T-helper 2 cell treated with Interferon-gamma antibody and Interleukin-4, amounts not matched to agents 5 μg/mL and 100 μg/mL, for 36 hours (primary cell): ENCODE results near the gene CFAP97.

ENCODE experiments used
- DNase-seq: peaks from one replicate; pipeline ENCODE4 v3.0.0; 2021; ENCODE audit warnings: low spot score
- H3K27ac Mint-ChIP-seq: one replicate; pipeline ENCODE4 v1.8.0; 2021; ENCODE audit warnings: mild to moderate bottlenecking, mixed read lengths
- H3K27me3 Mint-ChIP-seq: one replicate; pipeline ENCODE4 v1.8.0; 2021; ENCODE audit warnings: low read depth, mixed read lengths
- H3K36me3 Mint-ChIP-seq: one replicate; pipeline ENCODE4 v1.8.0; 2021; ENCODE audit warnings: low read depth, mixed read lengths
- H3K4me1 Mint-ChIP-seq: one replicate; pipeline ENCODE4 v1.8.0; 2021; ENCODE audit warnings: low read depth, mixed read lengths
- H3K4me3 Mint-ChIP-seq: one replicate; pipeline ENCODE4 v1.8.0; 2022; ENCODE audit warnings: mild to moderate bottlenecking, moderate library complexity, mixed read lengths
- H3K9me3 Mint-ChIP-seq: one replicate; pipeline ENCODE4 v1.8.0; 2021; ENCODE audit warnings: mixed read lengths

Gene CFAP97

GRCh38 chr4:185235119-185235842 lies 31.5 kb upstream of the CFAP97 start:
- Mint-ChIP-seq H3K36me3 (peaks cover 4% of the 10 kb centered on the region), H3K9me3 (no peaks in the 10 kb centered on the region), H3K27ac (no peak overlapping the region), H3K4me3 (no peak overlapping the region), H3K4me1 (peaks cover 10% of the 10 kb centered on the region), H3K27me3 (no peaks in the 10 kb centered on the region)
- DNase-seq, result no peak

DNA sequence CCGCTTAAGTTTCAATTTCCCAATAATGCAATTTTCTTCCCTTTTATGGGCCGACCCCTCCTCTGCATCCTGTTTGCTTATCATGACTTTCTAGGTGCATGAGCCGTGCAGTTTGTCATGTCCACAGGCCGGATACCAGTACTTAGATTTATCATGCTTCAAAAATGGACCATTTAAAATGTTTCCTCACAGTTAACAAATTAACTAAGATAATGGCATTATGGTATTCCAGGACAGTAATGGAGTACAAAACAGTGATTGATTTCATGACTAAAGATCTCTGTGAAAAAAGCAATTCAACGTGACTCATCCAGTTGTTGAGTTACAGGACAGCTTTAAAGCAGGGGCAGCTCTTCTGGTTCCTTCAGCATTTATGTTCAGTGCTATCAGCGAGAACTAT lies 28.6 kb upstream of the CFAP97 start:
- Mint-ChIP-seq H3K27ac (no peak overlapping the region), H3K27me3 (no peaks in the 10 kb centered on the region), H3K4me3 (no peak overlapping the region)

DNA sequence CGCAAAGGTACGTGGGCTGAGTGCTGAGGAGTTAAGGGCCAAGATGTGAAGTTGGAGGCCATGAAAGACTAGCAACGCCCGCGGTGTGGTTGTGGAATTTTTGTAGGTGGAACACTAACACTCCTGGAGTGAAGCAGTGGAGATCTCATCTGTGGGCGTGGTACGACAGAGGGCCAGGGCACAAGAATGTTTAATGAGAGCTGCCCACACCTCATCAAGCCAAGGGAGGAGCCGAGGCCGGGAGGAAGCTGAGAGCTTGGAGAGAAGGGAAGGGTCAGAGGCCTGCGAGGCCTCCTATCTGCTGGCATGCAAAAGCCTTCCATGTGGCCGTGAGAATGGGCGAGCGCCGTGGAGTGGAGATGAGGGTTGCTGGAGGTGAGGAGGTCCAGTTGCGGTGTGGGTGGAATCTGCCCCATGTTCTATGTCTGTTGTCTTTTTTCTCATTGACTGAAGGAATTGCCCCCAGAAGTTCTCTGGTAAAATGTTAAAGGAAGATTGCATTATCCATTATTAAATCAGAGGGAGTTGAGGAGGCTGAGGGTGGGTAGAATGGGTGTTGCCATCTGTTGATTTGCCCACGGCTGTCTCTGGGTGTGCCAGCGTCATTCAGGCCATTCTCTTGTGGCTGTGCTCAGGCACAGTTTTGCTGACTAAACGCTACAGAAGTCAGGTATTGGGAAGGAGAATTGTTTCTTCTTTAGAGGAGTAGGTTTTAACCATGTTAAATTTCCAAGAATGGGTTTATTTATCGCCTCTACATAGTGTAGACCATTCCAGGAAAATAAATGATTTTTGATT lies 25.4 kb upstream of the CFAP97 start:
- no peak for DNase-seq
- Mint-ChIP-seq H3K4me3 (no peak overlapping the region), H3K27ac (no peak overlapping the region), H3K27me3 (no peaks in the 10 kb centered on the region), H3K9me3 (no peaks in the 10 kb centered on the region), H3K4me1 (peaks cover 3% of the 10 kb centered on the region), H3K36me3 (no peaks in the 10 kb centered on the region)

More for the DNA sequence above, 28.6 kb upstream of the CFAP97 start:
- Mint-ChIP-seq H3K36me3 (no peaks in the 10 kb centered on the region), H3K9me3 (no peaks in the 10 kb centered on the region), H3K4me1 (peaks cover 3% of the 10 kb centered on the region)
- DNase-seq, result no peak

DNA sequence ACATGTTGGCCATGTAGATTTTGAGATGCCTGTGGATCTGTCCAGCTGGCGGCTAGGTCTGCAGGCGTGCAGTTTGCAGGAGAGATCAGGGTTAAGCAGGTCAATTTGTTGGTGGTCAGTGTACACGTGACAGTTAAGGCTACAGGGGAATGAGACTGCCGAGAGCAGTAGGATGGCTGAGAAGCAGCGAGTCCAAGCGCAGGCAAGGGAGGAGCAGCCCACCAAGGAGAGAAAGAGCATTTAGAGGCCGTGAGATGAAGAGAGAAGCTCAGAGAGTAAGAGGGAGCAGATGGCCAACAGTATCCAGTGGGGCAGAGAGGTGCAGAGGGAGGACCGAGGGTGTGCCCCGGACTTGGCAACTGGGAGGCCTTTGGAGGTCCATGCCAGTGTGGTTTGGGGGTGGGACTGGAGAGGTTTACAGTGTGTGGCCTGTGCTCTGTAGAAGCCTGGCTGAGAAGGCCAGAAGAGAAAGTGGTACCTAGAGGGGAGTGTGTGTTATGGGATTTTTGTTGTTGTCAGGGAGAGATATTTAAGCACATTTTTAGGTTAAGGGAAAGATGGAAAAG lies 24.0 kb upstream of the CFAP97 start:
- no peaks in the 10 kb centered on the region for H3K27me3 Mint-ChIP-seq
- H3K36me3 Mint-ChIP-seq, result no peaks in the 10 kb centered on the region
- H3K27ac Mint-ChIP-seq, result no peak overlapping the region
- no peaks in the 10 kb centered on the region for H3K9me3 Mint-ChIP-seq
- no peak for DNase-seq
- no peak overlapping the region for H3K4me3 Mint-ChIP-seq
- peaks cover 3% of the 10 kb centered on the region for H3K4me1 Mint-ChIP-seq

GRCh38 chr4:185227131-185227551 lies 23.3 kb upstream of the CFAP97 start:
- no peaks in the 10 kb centered on the region for H3K9me3 Mint-ChIP-seq
- DNase-seq, result no peak
- no peak overlapping the region for H3K27ac Mint-ChIP-seq
- H3K4me3 Mint-ChIP-seq, result no peak overlapping the region
- H3K36me3 Mint-ChIP-seq, result no peaks in the 10 kb centered on the region
- H3K4me1 Mint-ChIP-seq, result peaks cover 2% of the 10 kb centered on the region
- H3K27me3 Mint-ChIP-seq, result no peaks in the 10 kb centered on the region

DNA sequence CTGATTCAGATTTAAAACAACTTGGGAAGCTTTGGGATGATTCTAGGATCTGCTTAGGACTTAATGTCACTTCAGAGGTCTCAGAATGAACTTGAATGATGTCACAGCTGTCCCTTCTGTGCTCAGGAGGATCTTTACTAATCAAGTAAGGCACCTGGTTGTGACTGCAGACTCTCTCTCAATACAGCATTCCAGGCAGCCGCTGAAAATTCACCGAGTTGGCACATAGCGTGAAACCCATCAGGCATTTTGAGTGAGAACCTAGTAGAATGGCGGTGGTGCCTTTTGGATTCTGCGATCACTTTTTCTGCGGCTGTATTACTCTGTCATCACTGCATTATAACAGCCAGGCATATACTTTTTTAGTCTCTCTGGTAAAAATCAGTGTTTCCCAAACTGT lies 22.1 kb upstream of the CFAP97 start:
- Mint-ChIP-seq H3K36me3 (peaks cover 2% of the 10 kb centered on the region), H3K4me1 (no peaks in the 10 kb centered on the region), H3K4me3 (no peak overlapping the region), H3K27ac (no peak overlapping the region), H3K9me3 (no peaks in the 10 kb centered on the region), H3K27me3 (no peaks in the 10 kb centered on the region)
- DNase-seq, result no peak

DNA sequence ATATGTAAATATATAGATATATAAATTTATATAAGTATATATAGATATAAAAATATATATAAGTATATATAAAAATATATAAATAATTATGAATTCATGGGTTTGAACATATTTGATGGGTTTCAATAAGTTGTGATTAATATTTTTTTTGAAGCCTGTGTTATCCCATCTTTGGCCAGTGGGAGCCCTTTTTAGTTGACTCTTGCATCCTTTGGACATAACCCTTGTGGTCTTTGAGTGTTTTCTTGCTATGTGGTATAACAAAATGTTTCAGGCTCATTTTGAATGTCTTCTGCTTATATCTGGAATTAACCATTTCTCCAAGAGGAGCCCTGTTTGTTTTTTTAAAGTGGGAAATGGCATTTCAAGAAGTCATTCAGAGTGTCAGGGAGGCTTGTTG lies 20.8 kb upstream of the CFAP97 start:
- H3K4me1 Mint-ChIP-seq, result peaks cover under 1% of the 10 kb centered on the region
- no peaks in the 10 kb centered on the region for H3K27me3 Mint-ChIP-seq
- peaks cover 2% of the 10 kb centered on the region for H3K36me3 Mint-ChIP-seq
- H3K4me3 Mint-ChIP-seq, result no peak overlapping the region
- no peaks in the 10 kb centered on the region for H3K9me3 Mint-ChIP-seq
- H3K27ac Mint-ChIP-seq, result no peak overlapping the region
- DNase-seq, result no peak

- H3K4me1 Mint-ChIP-seq, result peaks cover 4% of the 10 kb centered on the region
- H3K27me3 Mint-ChIP-seq, result no peaks in the 10 kb centered on the region
- peaks cover 2% of the 10 kb centered on the region for H3K36me3 Mint-ChIP-seq
- no peak overlapping the region for H3K4me3 Mint-ChIP-seq
- H3K9me3 Mint-ChIP-seq, result no peaks in the 10 kb centered on the region
- H3K27ac Mint-ChIP-seq, result no peak overlapping the region
- no peak for DNase-seq
Observed at GRCh38 chr4:185222598-185222997, 18.8 kb upstream of the CFAP97 start.

DNA sequence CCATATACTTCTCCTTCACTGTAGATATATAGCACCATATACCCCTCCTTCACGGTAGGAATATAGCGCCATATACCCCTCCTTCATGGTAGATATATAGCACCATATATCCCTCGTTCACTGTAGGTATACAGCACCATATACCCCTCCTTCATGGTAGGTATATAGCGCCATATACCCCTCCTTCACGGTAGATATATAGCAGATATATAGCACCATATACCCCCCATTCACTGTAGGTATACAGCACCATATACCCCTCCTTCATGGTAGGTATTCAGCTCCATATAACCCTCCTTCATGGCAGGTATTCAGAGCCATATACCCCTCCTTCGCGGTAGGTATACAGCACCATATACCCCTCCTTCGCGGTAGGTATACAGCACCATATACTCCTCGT lies 18.1 kb upstream of the CFAP97 start:
- no peaks in the 10 kb centered on the region for H3K9me3 Mint-ChIP-seq
- H3K4me3 Mint-ChIP-seq, result no peak overlapping the region
- peaks cover 4% of the 10 kb centered on the region for H3K4me1 Mint-ChIP-seq
- no peaks in the 10 kb centered on the region for H3K27me3 Mint-ChIP-seq
- peaks cover 2% of the 10 kb centered on the region for H3K36me3 Mint-ChIP-seq
- H3K27ac Mint-ChIP-seq, result no peak overlapping the region
- no peak for DNase-seq

DNA sequence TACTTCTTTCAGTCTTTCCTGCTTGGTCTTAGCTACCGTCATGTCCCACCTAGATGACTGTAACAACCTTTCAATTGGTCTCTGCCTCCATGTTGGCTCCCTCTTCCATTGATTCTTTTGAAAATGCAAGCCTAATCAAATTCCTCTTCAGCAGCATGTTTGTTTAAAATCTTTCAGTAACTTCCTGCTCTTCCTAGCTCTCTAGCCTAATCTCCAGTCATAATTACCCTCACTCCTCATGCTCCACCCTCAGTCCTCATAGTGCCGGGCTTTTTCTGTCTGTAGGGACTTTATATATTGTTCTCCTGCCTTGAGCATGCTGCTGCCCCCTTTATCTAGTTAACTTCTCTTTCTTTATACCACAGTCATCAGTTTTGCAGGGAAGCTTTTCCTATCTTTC lies 17.7 kb upstream of the CFAP97 start:
- Mint-ChIP-seq H3K4me1 (peaks cover 4% of the 10 kb centered on the region), H3K27me3 (no peaks in the 10 kb centered on the region), H3K36me3 (peaks cover 2% of the 10 kb centered on the region), H3K27ac (no peak overlapping the region), H3K9me3 (no peaks in the 10 kb centered on the region), H3K4me3 (no peak overlapping the region)
- no peak for DNase-seq

DNA sequence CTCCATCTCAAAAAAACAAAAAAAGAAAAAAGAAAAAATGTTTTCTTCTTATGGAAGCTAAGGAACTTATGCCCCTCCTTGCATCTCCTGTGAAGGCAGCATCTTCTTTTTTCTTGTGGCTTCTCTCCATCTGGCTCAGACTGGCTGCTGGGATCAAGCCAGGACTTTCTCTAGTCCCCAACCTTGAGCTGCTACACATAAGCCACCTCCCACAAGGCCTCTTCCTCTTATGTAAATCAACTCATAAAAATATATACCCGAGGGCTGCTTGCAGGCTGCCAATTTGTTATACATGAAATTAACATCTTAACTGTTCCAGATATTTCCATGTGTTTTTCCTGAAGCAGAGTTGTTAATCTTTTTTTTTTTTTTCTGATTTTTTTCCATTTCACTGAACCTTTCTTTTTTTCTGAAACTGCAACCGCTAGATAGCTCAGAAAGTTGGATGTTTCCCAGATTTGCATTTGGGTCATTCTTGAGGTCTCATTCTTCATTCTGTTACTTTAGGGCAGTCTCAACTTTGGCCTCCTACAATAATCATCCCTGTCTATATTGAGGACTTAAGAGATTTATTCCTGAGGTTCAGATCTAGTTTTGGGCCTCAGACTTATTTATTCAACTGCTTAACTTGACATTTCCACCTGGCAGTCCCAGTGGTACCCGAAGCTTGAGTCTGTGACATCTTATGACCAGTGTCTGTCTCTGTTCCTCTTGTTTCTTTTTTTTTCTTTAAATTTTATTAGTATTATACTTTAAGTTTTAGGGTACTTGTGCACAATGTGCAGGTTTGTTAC lies 15.9 kb upstream of the CFAP97 start:
- H3K27ac Mint-ChIP-seq, result no peak overlapping the region
- H3K27me3 Mint-ChIP-seq, result no peaks in the 10 kb centered on the region
- H3K4me3 Mint-ChIP-seq, result no peak overlapping the region
- no peak for DNase-seq
- no peaks in the 10 kb centered on the region for H3K9me3 Mint-ChIP-seq
- H3K4me1 Mint-ChIP-seq, result peaks cover 4% of the 10 kb centered on the region
- peaks cover 2% of the 10 kb centered on the region for H3K36me3 Mint-ChIP-seq

DNA sequence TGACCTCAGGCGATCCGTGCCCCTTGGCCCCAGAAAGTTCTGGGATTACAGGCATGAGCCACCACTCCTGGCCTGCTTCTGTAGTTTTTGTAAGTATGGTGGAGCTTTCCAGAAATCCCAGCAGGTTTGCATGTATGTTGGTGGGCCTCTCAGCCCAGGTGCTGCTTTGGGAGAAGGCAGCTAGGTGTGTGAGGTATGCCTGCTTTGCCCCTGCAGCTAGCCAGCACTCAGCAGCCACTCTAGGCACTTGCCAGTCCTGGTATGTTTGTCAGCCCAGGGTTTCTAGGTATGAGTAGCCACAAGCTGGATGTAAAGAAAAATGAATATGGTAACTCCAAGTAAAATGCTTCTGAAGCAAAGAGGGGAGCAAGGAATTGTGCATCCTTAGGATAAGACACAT lies 14.5 kb upstream of the CFAP97 start:
- no peak overlapping the region for H3K4me3 Mint-ChIP-seq
- no peak for DNase-seq
- no peaks in the 10 kb centered on the region for H3K27me3 Mint-ChIP-seq
- H3K27ac Mint-ChIP-seq, result no peak overlapping the region
- peaks cover 4% of the 10 kb centered on the region for H3K4me1 Mint-ChIP-seq
- no peaks in the 10 kb centered on the region for H3K9me3 Mint-ChIP-seq
- H3K36me3 Mint-ChIP-seq, result peaks cover 2% of the 10 kb centered on the region

- peaks cover 7% of the 10 kb centered on the region for H3K36me3 Mint-ChIP-seq
- H3K27me3 Mint-ChIP-seq, result no peaks in the 10 kb centered on the region
- no peaks in the 10 kb centered on the region for H3K9me3 Mint-ChIP-seq
- H3K4me3 Mint-ChIP-seq, result no peak overlapping the region
- no peak overlapping the region for H3K27ac Mint-ChIP-seq
- H3K4me1 Mint-ChIP-seq, result peaks cover 5% of the 10 kb centered on the region
- DNase-seq, result no peak
Observed at GRCh38 chr4:185217408-185217975, 13.7 kb upstream of the CFAP97 start.
